Natural killer cell treated with Interleukin-12 subunit alpha and Interleukin-12 subunit beta and Interleukin-15 and Interleukin-18, amount 100 ng/mL, for 72 hours (primary cell): ENCODE data around the gene CYB5B. TPM values are rescaled to one million over a fixed set of nuclear protein-coding genes. Genes with fewer than 3 reads are reported as not detected.
"Not testable (repeated sequence)": the region's sequence is repeated elsewhere in the genome, so short reads cannot be mapped to it uniquely, and the experiment has no call there.

ENCODE experiments used
- ATAC-seq, 2 donors: fragments of 150-1000 bp; cut with Tn5 transposase in 1 of 2; sonication (Bioruptor Pico), chemical (Tn5 transposase) in 1 of 2; 2 replicates each; pipeline ENCODE4 v1.10.0; 2021
- DNase-seq: peaks from one replicate; pipeline ENCODE4 v3.0.0; 2022; ENCODE audit warnings: low spot score
- H3K27ac Mint-ChIP-seq, 2 donors: 1 replicate in 1 of 2; 2 replicates in 1 of 2; pipeline ENCODE4 v1.8.0; 2022; ENCODE audit warnings: mixed read lengths in 2 of 2, mild to moderate bottlenecking in 1 of 2, moderate library complexity in 1 of 2
- H3K27me3 Mint-ChIP-seq, 2 donors: 1 replicate in 1 of 2; 2 replicates in 1 of 2; pipeline ENCODE4 v1.8.0; 2022; ENCODE audit warnings: mixed read lengths in 2 of 2
- H3K36me3 Mint-ChIP-seq: one replicate; pipeline ENCODE4 v1.8.0; 2022; ENCODE audit warnings: mixed read lengths
- H3K4me1 Mint-ChIP-seq, 2 donors: 1 replicate in 1 of 2; 2 replicates in 1 of 2; pipeline ENCODE4 v1.8.0; 2022; ENCODE audit warnings: low read depth in 2 of 2, mixed read lengths in 2 of 2, mild to moderate bottlenecking in 1 of 2
- H3K4me3 Mint-ChIP-seq: one replicate; pipeline ENCODE4 v1.8.0; 2022; ENCODE audit warnings: mixed read lengths
- H3K9me3 Mint-ChIP-seq: 2 replicates; pipeline ENCODE4 v1.8.0; 2022; ENCODE audit warnings: mixed read lengths
- total RNA-seq, 2 donors: library from RNA; stranded (reverse); gene quantifications; one replicate each; pipeline ENCODE4 v1.2.3, GENCODE V29; 2022

Gene CYB5B
- total RNA-seq, 2 donors from 2014 or later: 162 to 230 TPM

- Mint-ChIP-seq H3K4me1 (peaks cover under 1% of the 10 kb centered on the region in 2 donors), H3K27me3 (no peaks in the 10 kb centered on the region), H3K36me3 (no peaks in the 10 kb centered on the region), H3K27ac (no peak overlapping the region), H3K9me3 (no peaks in the 10 kb centered on the region), H3K4me3 (no peak overlapping the region)
- DNase-seq (no peak), ATAC-seq (no peak)
Measured at GRCh38 chr16:69417520-69418199, 6.8 kb upstream of the CYB5B start.

GRCh38 chr16:69419956-69420355, 4.5 kb upstream of the CYB5B start:
- Mint-ChIP-seq H3K27ac (no peak overlapping the region), H3K4me3 (no peak overlapping the region), H3K36me3 (no peaks in the 10 kb centered on the region), H3K9me3 (peaks cover 3% of the 10 kb centered on the region), H3K4me1 (peaks cover 17 to 18% of the 10 kb centered on the region in 2 donors), H3K27me3 (no peaks in the 10 kb centered on the region)
- ATAC-seq (no peak), DNase-seq (no peak)

GRCh38 chr16:69423189-69423588, 1.2 kb upstream of the CYB5B start:
- Mint-ChIP-seq H3K36me3 (peaks cover 4% of the 10 kb centered on the region), H3K4me1 (peaks cover 20 to 22% of the 10 kb centered on the region in 2 donors), H3K9me3 (peaks cover 3% of the 10 kb centered on the region), H3K27ac (peak overlapping the region in 1 of 2 donors; percentile 96), H3K4me3 (peak overlapping the region; percentile 53), H3K27me3 (no peaks in the 10 kb centered on the region)
- no peak for ATAC-seq
- DNase-seq: no peak

- Mint-ChIP-seq H3K27me3 (no peaks in the 10 kb centered on the region), H3K4me3 (peak overlapping the region; percentile 96), H3K4me1 (peaks cover 35 to 40% of the 10 kb centered on the region in 2 donors), H3K36me3 (peaks cover 21% of the 10 kb centered on the region), H3K9me3 (peaks cover 9% of the 10 kb centered on the region), H3K27ac (peak overlapping the region; percentile 83 to 96)
- ATAC-seq (no peak), DNase-seq (no peak)
Measured at GRCh38 chr16:69424935-69425784, 741 bp downstream of the CYB5B start.

- Mint-ChIP-seq H3K36me3 (peaks cover 27% of the 10 kb centered on the region), H3K27me3 (no peaks in the 10 kb centered on the region), H3K4me3 (peak overlapping the region; percentile 1), H3K27ac (peak overlapping the region; percentile 1 to 21), H3K9me3 (peaks cover 6% of the 10 kb centered on the region), H3K4me1 (peaks cover 39 to 44% of the 10 kb centered on the region in 2 donors)
- ATAC-seq (no peak), DNase-seq (no peak)
Measured at GRCh38 chr16:69428652-69429051, 4.2 kb downstream of the CYB5B start.

- H3K4me1 Mint-ChIP-seq: peaks cover 39 to 44% of the 10 kb centered on the region in 2 donors
- H3K9me3 Mint-ChIP-seq, DNase-seq, H3K27me3 Mint-ChIP-seq, ATAC-seq: not testable (repeated sequence)
- peak overlapping the region; percentile 1 to 21 for H3K27ac Mint-ChIP-seq
- peaks cover 28% of the 10 kb centered on the region for H3K36me3 Mint-ChIP-seq
- peak overlapping the region; percentile 1 for H3K4me3 Mint-ChIP-seq
Measured at GRCh38 chr16:69429058-69429640, 4.7 kb downstream of the CYB5B start.

GRCh38 chr16:69431948-69432468, 7.6 kb downstream of the CYB5B start:
- H3K4me3 Mint-ChIP-seq: no peak overlapping the region
- peaks cover 45 to 57% of the 10 kb centered on the region in 2 donors for H3K4me1 Mint-ChIP-seq
- no peaks in the 10 kb centered on the region for H3K27me3 Mint-ChIP-seq
- DNase-seq (no peak), ATAC-seq (peak; percentile 61 to 79)
- H3K9me3 Mint-ChIP-seq: peaks cover 6% of the 10 kb centered on the region
- peaks cover 32% of the 10 kb centered on the region for H3K36me3 Mint-ChIP-seq
- H3K27ac Mint-ChIP-seq: peak overlapping the region in 1 of 2 donors; percentile 41

- Mint-ChIP-seq H3K27me3 (no peaks in the 10 kb centered on the region), H3K27ac (peak overlapping the region; percentile 54 to 72), H3K4me3 (no peak overlapping the region), H3K9me3 (peaks cover under 1% of the 10 kb centered on the region), H3K36me3 (peaks cover 20% of the 10 kb centered on the region), H3K4me1 (peaks cover 50 to 67% of the 10 kb centered on the region in 2 donors)
- DNase-seq (no peak), ATAC-seq (no peak)
Measured at GRCh38 chr16:69434066-69434465, 9.6 kb downstream of the CYB5B start.

GRCh38 chr16:69435977-69436820, 11.8 kb downstream of the CYB5B start:
- Mint-ChIP-seq H3K4me1 (peaks cover 50 to 68% of the 10 kb centered on the region in 2 donors), H3K4me3 (peak overlapping the region; percentile 25)
- no peak for ATAC-seq

GRCh38 chr16:69436896-69437295, 12.5 kb downstream of the CYB5B start:
- H3K27ac Mint-ChIP-seq: peak overlapping the region; percentile 71 to 88
- ATAC-seq: no peak
- no peaks in the 10 kb centered on the region for H3K9me3 Mint-ChIP-seq
- no peaks in the 10 kb centered on the region for H3K27me3 Mint-ChIP-seq
- no peak for DNase-seq
- H3K36me3 Mint-ChIP-seq: peaks cover 11% of the 10 kb centered on the region
- H3K4me3 Mint-ChIP-seq: peak overlapping the region; percentile 25
- H3K4me1 Mint-ChIP-seq: peaks cover 46 to 63% of the 10 kb centered on the region in 2 donors

More at GRCh38 chr16:69435977-69436820, 11.8 kb downstream of the CYB5B start:
- no peak for DNase-seq
- Mint-ChIP-seq H3K27me3 (no peaks in the 10 kb centered on the region), H3K36me3 (peaks cover 11% of the 10 kb centered on the region), H3K27ac (peak overlapping the region; percentile 71 to 88), H3K9me3 (no peaks in the 10 kb centered on the region)

- DNase-seq: no peak
- Mint-ChIP-seq H3K27me3 (no peaks in the 10 kb centered on the region), H3K27ac (peak overlapping the region; percentile 71 to 88), H3K9me3 (no peaks in the 10 kb centered on the region), H3K4me1 (peaks cover 42 to 61% of the 10 kb centered on the region in 2 donors), H3K4me3 (peak overlapping the region; percentile 49), H3K36me3 (peaks cover 7% of the 10 kb centered on the region)
- ATAC-seq: peak; percentile 70 to 76
Measured at GRCh38 chr16:69438465-69438864, 14.0 kb downstream of the CYB5B start.

- ATAC-seq (no peak), DNase-seq (no peak)
- Mint-ChIP-seq H3K4me3 (peak overlapping the region; percentile 6), H3K4me1 (peaks cover 47 to 63% of the 10 kb centered on the region in 2 donors), H3K9me3 (no peaks in the 10 kb centered on the region), H3K27ac (peak overlapping the region; percentile 60 to 88), H3K27me3 (no peaks in the 10 kb centered on the region), H3K36me3 (peaks cover 4% of the 10 kb centered on the region)
Measured at GRCh38 chr16:69440250-69440649, 15.8 kb downstream of the CYB5B start.

- H3K36me3 Mint-ChIP-seq, H3K9me3 Mint-ChIP-seq, DNase-seq, H3K4me3 Mint-ChIP-seq, H3K27me3 Mint-ChIP-seq, ATAC-seq: not testable (repeated sequence)
- H3K4me1 Mint-ChIP-seq: peaks cover 45 to 61% of the 10 kb centered on the region in 2 donors
- H3K27ac Mint-ChIP-seq: peak overlapping the region; percentile 54 to 88
Measured at GRCh38 chr16:69441030-69441429, 16.6 kb downstream of the CYB5B start.
